NOMO-1 (cell line): Measurements from ENCODE around the gene LHX1.

Source experiments
- DNase-seq, 2 experiments: peaks; one replicate each; lab custom pipeline; 2025; ENCODE audit not compliant: unreplicated experiment in 2 of 2; lab: John Stamatoyannopoulos, UW

LHX1 gene

GRCh38 chr17:36937959-36938565 lies 787 bp downstream of the LHX1 start:
- DNase-seq: no peak

- DNase-seq: no peak
These were observed 1.3 kb downstream of the LHX1 start for GRCh38 chr17:36938566-36939051.

- no peak for DNase-seq
These were observed 2.0 kb downstream of the LHX1 start for GRCh38 chr17:36939052-36939801.

GRCh38 chr17:36939802-36940312 lies 2.6 kb downstream of the LHX1 start:
- DNase-seq: no peak

- DNase-seq: no peak
These were observed 3.3 kb downstream of the LHX1 start for GRCh38 chr17:36940313-36941264.

- no peak for DNase-seq
These were observed 4.2 kb downstream of the LHX1 start for GRCh38 chr17:36941265-36942010.

GRCh38 chr17:36942019-36942599 lies 4.8 kb downstream of the LHX1 start:
- DNase-seq: no peak

- no peak for DNase-seq
These were observed 5.4 kb downstream of the LHX1 start for GRCh38 chr17:36942631-36943125.

GRCh38 chr17:36943250-36944191 lies 6.2 kb downstream of the LHX1 start:
- DNase-seq: no peak

- DNase-seq: no peak
These were observed 7.3 kb downstream of the LHX1 start for GRCh38 chr17:36944553-36944952.

GRCh38 chr17:36945140-36945539 lies 7.9 kb downstream of the LHX1 start:
- DNase-seq: no peak

- no peak for DNase-seq
These were observed 8.9 kb downstream of the LHX1 start for GRCh38 chr17:36945959-36946725.

GRCh38 chr17:36946726-36947091 lies 9.4 kb downstream of the LHX1 start:
- DNase-seq: no peak

GRCh38 chr17:36947922-36948716 lies 10.8 kb downstream of the LHX1 start:
- no peak for DNase-seq

- peak; percentile 94 to 95 for DNase-seq
These were observed 11.6 kb downstream of the LHX1 start, which contains the start of gene AATF for GRCh38 chr17:36948717-36949460. Gene AATF, plus strand, starts transcription at chr17:36948954. Its CDS starts 172 bp downstream, at chr17:36949126.

GRCh38 chr17:36949461-36949927 lies 12.2 kb downstream of the LHX1 start:
- DNase-seq: peak in 1 of 2 experiments; percentile 43
